Measurements from ENCODE around the gene ADAMTS14.

DNA sequence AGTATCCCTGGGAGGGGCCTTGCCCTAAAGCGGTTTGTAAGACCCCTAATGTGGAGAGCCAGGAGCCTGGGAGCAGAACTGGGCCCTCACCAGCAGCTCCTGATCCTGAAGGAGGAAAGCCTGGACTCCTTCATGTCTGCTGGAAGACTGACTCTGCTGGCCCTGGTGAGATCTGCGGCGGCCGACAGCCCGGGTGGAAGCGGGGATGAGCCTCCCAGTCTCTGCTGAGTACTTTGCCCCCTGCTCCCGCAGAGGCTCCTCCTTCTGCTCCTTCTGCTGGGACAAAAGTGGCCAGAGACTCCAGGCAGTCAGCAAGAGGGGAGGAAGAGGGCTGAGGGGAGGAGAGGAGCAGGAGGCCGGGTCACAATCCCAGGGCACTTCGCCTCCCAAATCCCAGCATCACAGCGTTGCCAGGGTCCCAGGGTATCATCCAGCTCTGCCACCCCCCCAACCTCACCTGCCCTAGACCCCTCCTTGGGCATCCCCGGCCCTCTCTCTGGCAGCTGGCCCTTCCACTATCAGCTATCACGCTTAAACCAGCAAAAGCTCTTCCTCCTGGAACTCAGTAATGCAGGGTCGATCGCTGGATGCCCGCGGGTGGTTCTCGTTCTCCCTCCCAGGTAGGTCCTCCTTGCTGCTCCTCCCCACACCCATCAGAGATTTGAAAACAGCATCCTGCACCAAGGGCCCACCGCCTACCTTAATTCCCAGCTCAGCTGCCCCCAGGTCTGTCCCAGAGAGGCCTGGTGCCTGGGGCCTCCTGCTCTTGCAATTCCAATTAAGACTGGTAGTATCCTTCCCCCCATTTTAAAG lies 105.0 kb downstream of the ADAMTS14 start:
- TF ChIP-seq CTCF (optimal IDR thresholded peaks at IDR 0.05 in 1 of 3, IDR thresholded peaks at IDR 0.05 in 1 of 3, conservative IDR thresholded peaks at IDR 0.05 in 1 of 3; ENCODE audit: extremely low read depth in 1 of 3, insufficient read depth in 2 of 3, low read length in 3 of 3) (no peak), EZH2 (IDR thresholded peaks at IDR 0.05; ENCODE audit: low read length) (no peak)
